ENCODE results near the gene FZD10.

The FZD10 gene

DNA sequence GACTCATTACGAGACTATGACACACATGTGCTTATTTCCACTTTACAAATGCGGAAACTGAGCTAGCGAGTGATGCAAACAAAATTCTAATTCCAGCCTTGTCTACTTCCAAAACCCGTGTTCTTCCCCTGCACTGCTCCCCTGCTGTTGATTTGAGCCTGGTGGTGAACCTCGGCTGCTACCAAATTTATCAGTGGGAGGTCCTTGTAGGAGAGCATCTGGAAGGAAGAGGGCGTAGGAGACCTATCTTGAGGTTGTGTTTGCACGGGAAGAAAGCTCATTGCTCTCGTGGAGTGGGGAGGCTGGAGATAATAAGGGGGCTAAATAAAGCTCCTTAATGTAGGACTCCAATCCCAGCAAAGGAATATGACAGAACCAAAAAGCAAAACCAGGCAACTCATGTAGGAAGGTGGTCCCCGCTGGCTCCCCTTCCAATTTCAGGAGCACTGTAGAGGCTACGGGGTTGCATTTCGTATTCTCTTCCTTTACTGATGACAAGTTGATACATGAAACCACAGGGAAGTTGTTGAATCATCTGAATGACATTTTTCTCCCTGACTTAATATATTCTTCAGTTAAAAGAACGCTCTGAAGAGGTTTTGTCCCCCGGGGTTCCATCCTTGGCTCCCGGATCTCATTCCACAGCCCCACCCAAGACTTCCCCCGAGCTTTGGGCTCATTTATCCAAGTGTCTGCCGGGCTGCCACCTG, 52.6 kb downstream of the FZD10 start:
- no peak for DNase-seq
